OCI-LY3 (cell line): ENCODE results near the gene MCM3AP.

Source experiments
- EZH2phosphoT487 ChIP-seq: fragments of 200-600 bp; shearing (Covaris generic); IDR thresholded peaks from 2 replicates; pipeline ENCODE4 v1.6.1; 2018; ENCODE audit warnings: antibody characterized with exemption, mixed run types, low read depth
- TF ChIP-seq, protein P1 (sequence below): fragments of 200-600, 300-600 bp; sonication (generic); IDR thresholded peaks from 2 replicates; pipeline ENCODE4 v1.5.1; 2014; ENCODE audit warnings: antibody characterized with exemption, low read length, low read depth

DNA sequence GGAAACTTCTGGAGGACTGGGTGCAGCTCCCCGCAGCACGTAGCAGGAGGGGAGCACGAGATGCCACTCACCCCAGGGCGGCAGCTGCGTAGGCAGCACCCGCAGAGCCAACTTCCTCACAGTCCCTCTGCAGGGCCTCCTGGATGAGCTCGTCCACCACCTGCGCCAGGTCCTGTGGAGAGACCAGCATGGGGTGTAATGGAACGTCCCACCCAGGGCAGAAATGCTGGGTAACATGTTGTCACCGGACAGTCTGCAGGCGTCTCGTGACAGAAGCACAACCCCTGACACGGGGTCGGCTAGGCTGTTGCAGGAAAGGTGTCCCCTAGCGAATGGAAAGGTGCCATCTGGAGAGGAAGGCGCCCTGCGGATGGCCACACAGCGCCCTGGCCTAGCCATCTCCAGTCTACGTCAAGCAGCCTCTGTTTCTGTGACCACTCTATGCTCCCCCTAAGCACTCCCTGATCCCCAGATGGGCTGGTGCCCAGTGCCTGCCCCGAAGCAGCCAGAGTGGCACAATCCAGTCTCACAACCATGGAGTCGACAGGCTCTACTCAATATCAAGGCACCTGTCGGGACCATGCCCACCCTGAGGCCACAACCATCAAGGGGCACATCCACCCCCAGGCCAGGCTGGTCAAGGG lies 21.2 kb downstream of the MCM3AP start:
- TF ChIP-seq, protein P1, sequence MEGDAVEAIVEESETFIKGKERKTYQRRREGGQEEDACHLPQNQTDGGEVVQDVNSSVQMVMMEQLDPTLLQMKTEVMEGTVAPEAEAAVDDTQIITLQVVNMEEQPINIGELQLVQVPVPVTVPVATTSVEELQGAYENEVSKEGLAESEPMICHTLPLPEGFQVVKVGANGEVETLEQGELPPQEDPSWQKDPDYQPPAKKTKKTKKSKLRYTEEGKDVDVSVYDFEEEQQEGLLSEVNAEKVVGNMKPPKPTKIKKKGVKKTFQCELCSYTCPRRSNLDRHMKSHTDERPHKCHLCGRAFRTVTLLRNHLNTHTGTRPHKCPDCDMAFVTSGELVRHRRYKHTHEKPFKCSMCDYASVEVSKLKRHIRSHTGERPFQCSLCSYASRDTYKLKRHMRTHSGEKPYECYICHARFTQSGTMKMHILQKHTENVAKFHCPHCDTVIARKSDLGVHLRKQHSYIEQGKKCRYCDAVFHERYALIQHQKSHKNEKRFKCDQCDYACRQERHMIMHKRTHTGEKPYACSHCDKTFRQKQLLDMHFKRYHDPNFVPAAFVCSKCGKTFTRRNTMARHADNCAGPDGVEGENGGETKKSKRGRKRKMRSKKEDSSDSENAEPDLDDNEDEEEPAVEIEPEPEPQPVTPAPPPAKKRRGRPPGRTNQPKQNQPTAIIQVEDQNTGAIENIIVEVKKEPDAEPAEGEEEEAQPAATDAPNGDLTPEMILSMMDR, result no peak
- no peak for TF ChIP-seq EZH2phosphoT487
